HCT116 (cell line): ENCODE results near the gene CNOT2. TPM values are rescaled to one million over a fixed set of nuclear protein-coding genes. Genes with fewer than 3 reads are reported as not detected.

ENCODE experiments used
- ATAC-seq: fragments of 200-7000 bp; cut with Tn5 transposase; 2 replicates; pipeline ENCODE4 v1.9.1; 2020; ENCODE audit warnings: mild to moderate bottlenecking, moderate library complexity
- BruUV-seq: library from RNA; stranded (reverse); fragments of 400-500 nt; replicated peaks from 2 replicates; lab custom pipeline; 2021; lab: Mats Ljungman, UMichigan
- CTCF ChIA-PET: fragments of 300-600 bp; sonication (Branson Sonifier 250); formaldehyde crosslinking; loops from one replicate; lab custom pipeline; 2021; ENCODE audit warnings: antibody characterized with exemption; lab: Charles Lee
- POLR2A ChIA-PET: fragments of 300-600, 350-600 bp; sonication (Branson Sonifier 250); formaldehyde crosslinking; loops from one replicate; lab custom pipeline; 2021; ENCODE audit warnings: antibody characterized with exemption; lab: Charles Lee
- RAD21 ChIA-PET, 2 experiments: fragments of 300-600 bp; sonication (Branson Sonifier 250); formaldehyde crosslinking; loops; one replicate each; lab custom pipeline; 2023; ENCODE audit warnings: low total read pairs in 2 of 2; ENCODE audit not compliant: uncharacterized antibody in 2 of 2, unreplicated experiment in 2 of 2, low non-redundant PET in 1 of 2; lab: Charles Lee
- DNase-seq: peaks from one replicate; pipeline ENCODE4 v3.0.0-alpha.2; 2010; ENCODE audit warnings: low read depth, low spot score
- H2AFZ ChIP-seq: fragments of 200-600 bp; shearing (Covaris generic), sonication (generic); 2 replicates; pipeline ENCODE4 v1.6.1; 2017; ENCODE audit warnings: low read depth, mixed run types, mixed read lengths, antibody characterized with exemption, low read length; ENCODE audit not compliant: poor library complexity, severe bottlenecking
- H3K27ac ChIP-seq: 2 replicates; pipeline ENCODE4 v1.5.1; 2012; ENCODE audit warnings: low read depth, low read length
- H3K27me3 ChIP-seq: fragments of 200-600 bp; sonication (generic); 2 replicates; pipeline ENCODE4 v1.6.1; 2016; ENCODE audit warnings: mixed run types, low read length, mixed read lengths; ENCODE audit not compliant: insufficient read depth
- H3K36me3 ChIP-seq, 2 experiments: fragments of 200-500 bp in 1 of 2; fragments of 200-600 bp in 1 of 2; sonication (Bioruptor generic) in 1 of 2; sonication (generic) in 1 of 2; 2 replicates each; pipeline versions ENCODE4 v1.5.1 to v1.6.1; 2014 to 2016; ENCODE audit warnings: low read length in 2 of 2, inconsistent platforms in 1 of 2, mixed read lengths in 1 of 2, mixed run types in 1 of 2; ENCODE audit not compliant: insufficient read depth in 2 of 2, control insufficient read depth in 1 of 2
- H3K4me1 ChIP-seq, 2 experiments: fragments of 200-600 bp in 1 of 2; sonication (generic) in 1 of 2; 2 replicates each; pipeline versions ENCODE4 v1.5.1 to v1.6.1; 2012 to 2017; ENCODE audit warnings: low read length in 2 of 2, inconsistent platforms in 1 of 2, mild to moderate bottlenecking in 1 of 2, mixed read lengths in 1 of 2, mixed run types in 1 of 2, moderate library complexity in 1 of 2; ENCODE audit not compliant: insufficient read depth in 2 of 2, control insufficient read depth in 1 of 2
- H3K4me2 ChIP-seq: fragments of 200-600 bp; sonication (generic); 2 replicates; pipeline ENCODE4 v1.6.1; 2017; ENCODE audit warnings: mixed run types, low read length, mixed read lengths
- H3K4me3 ChIP-seq, 2 experiments: fragments of 200-600 bp in 1 of 2; sonication (generic) in 1 of 2; replicated peaks in 1 of 2; 2 replicates each; pipeline ENCODE4 v1.5.1; 2011 to 2016; ENCODE audit warnings: low read length in 2 of 2, control low read depth in 1 of 2, low read depth in 1 of 2, mild to moderate bottlenecking in 1 of 2, mixed read lengths in 1 of 2, mixed run types in 1 of 2
- H3K79me2 ChIP-seq: fragments of 200-600 bp; sonication (generic); 2 replicates; pipeline ENCODE4 v1.6.1; 2017; ENCODE audit warnings: mild to moderate bottlenecking, mixed run types, low read length, moderate library complexity, mixed read lengths; ENCODE audit not compliant: insufficient read depth
- H3K9ac ChIP-seq: fragments of 200-600 bp; sonication (generic); 2 replicates; pipeline ENCODE4 v1.6.1; 2016; ENCODE audit warnings: low read length, mixed read lengths
- H3K9me2 ChIP-seq: fragments of 200-600 bp; sonication (generic), shearing (Covaris generic); 2 replicates; pipeline ENCODE4 v1.6.1; 2017; ENCODE audit warnings: mixed run types, mild to moderate bottlenecking, moderate library complexity; ENCODE audit not compliant: insufficient read depth
- H3K9me3 ChIP-seq, 2 experiments: fragments of 200-500 bp in 1 of 2; fragments of 200-600 bp in 1 of 2; sonication (Bioruptor generic) in 1 of 2; sonication (generic) in 1 of 2; 2 replicates each; pipeline ENCODE4 v1.6.1; 2014 to 2017; ENCODE audit warnings: low read length in 2 of 2, mixed read lengths in 2 of 2, inconsistent platforms in 1 of 2, low read depth in 1 of 2, mild to moderate bottlenecking in 1 of 2, mixed run types in 1 of 2, moderate library complexity in 1 of 2; ENCODE audit not compliant: control insufficient read depth in 1 of 2, insufficient read depth in 1 of 2
- H4K20me1 ChIP-seq: fragments of 200-600 bp; sonication (generic), shearing (Covaris generic); 2 replicates; pipeline ENCODE4 v1.6.1; 2017; ENCODE audit warnings: mixed run types, mild to moderate bottlenecking, moderate library complexity; ENCODE audit not compliant: insufficient read depth
- ATF3 ChIP-seq: IDR thresholded peaks from 2 replicates; pipeline ENCODE4 v1.6.1; 2012
- CBX3 ChIP-seq: IDR thresholded peaks from 2 replicates; pipeline ENCODE4 v1.6.1; 2012; ENCODE audit warnings: low read depth
- CTCF ChIP-seq, 3 experiments: fragments of 200-600 bp in 1 of 3; sonication (generic) in 1 of 3; IDR thresholded peaks in 2 of 3; conservative IDR thresholded peaks in 1 of 3; 2 replicates each; pipeline ENCODE4 v1.5.1; 2012 to 2017; ENCODE audit warnings: low read depth in 2 of 3, low read length in 2 of 3, antibody characterized with exemption in 1 of 3, borderline replicate concordance in 1 of 3, control low read depth in 1 of 3, mild to moderate bottlenecking in 1 of 3, mixed read lengths in 1 of 3, mixed run types in 1 of 3, moderate library complexity in 1 of 3; ENCODE audit not compliant: insufficient read depth in 1 of 3
- FOSL1 ChIP-seq: IDR thresholded peaks from 2 replicates; pipeline ENCODE4 v1.6.1; 2012; ENCODE audit warnings: low read depth
- POLR2A ChIP-seq: IDR thresholded peaks from 2 replicates; pipeline ENCODE4 v1.7.0; 2011; ENCODE audit warnings: borderline replicate concordance; ENCODE audit not compliant: insufficient read depth, insufficient read length; ENCODE audit errors: extremely low read depth
- POLR2AphosphoS5 ChIP-seq: IDR thresholded peaks from 2 replicates; pipeline ENCODE4 v1.6.1; 2011; ENCODE audit warnings: mild to moderate bottlenecking, low read depth, low read length, moderate library complexity
- SIN3A ChIP-seq: IDR thresholded peaks from 2 replicates; pipeline ENCODE4 v1.6.1; 2012; ENCODE audit warnings: low read depth
- SP1 ChIP-seq: IDR thresholded peaks from 2 replicates; pipeline ENCODE4 v1.6.1; 2012; ENCODE audit warnings: low read depth
- TCF7L2 ChIP-seq: IDR thresholded peaks from 2 replicates; pipeline ENCODE4 v1.7.0; 2011; ENCODE audit warnings: borderline replicate concordance, inconsistent platforms; ENCODE audit not compliant: insufficient read depth, insufficient read length; ENCODE audit errors: extremely low read depth
- YY1 ChIP-seq: IDR thresholded peaks from 2 replicates; pipeline ENCODE4 v1.6.1; 2011; ENCODE audit warnings: low read length, low read depth, moderate library complexity, mild to moderate bottlenecking; ENCODE audit not compliant: insufficient replicate concordance; ENCODE audit errors: extremely low read depth
- ZNF274 ChIP-seq: fragments of 200-500 bp; sonication (Bioruptor generic); IDR thresholded peaks from 2 replicates; pipeline ENCODE4 v1.6.1; 2014; ENCODE audit warnings: mild to moderate bottlenecking, low read depth, low read length, inconsistent platforms
- intact Hi-C: fragments of 100-400 bp; cut with micrococcal nuclease; formaldehyde crosslinking; loops from 2 replicates; pipeline ENCODE4 v1.10.0; 2022
- total RNA-seq: library from RNA; stranded (reverse); gene quantifications from one replicate; pipeline ENCODE4 v1.2.1, GENCODE V29; 2021; ENCODE audit not compliant: unreplicated experiment
- TF ChIP-seq, protein P1 (sequence below): IDR thresholded peaks from 2 replicates; pipeline ENCODE4 v1.6.1; 2012
- TF ChIP-seq, protein P2 (sequence below): IDR thresholded peaks from 2 replicates; pipeline ENCODE4 v1.6.1; 2011; ENCODE audit warnings: mild to moderate bottlenecking, low read length, moderate library complexity; ENCODE audit not compliant: insufficient replicate concordance; ENCODE audit errors: extremely low read depth
- TF ChIP-seq, protein P3 (sequence below): IDR thresholded peaks from 2 replicates; pipeline ENCODE4 v1.6.1; 2012; ENCODE audit warnings: low read depth

CNOT2 gene
- total RNA-seq, 1 experiment from 2014 or later: 58.7 TPM

- Histone ChIP-seq H3K27me3 (no peaks in the 10 kb centered on the region), H2AFZ (no peak overlapping the region), H3K4me2 (no peak overlapping the region), H3K36me3 (peaks cover 0 to 2% of the 10 kb centered on the region in 2 experiments; a peak in 2 of 4 replicates), H3K79me2 (0 out of 2 replicates have a peak, but pooled peaks cover 8% of the 10 kb centered on the region), H3K27ac (no peak overlapping the region), H3K9me3 (no peaks in the 10 kb centered on the region), H4K20me1 (no peaks in the 10 kb centered on the region), H3K4me1 (peaks cover 0 to 9% of the 10 kb centered on the region in 2 experiments; a peak in 1 of 4 replicates), H3K9me2 (no peaks in the 10 kb centered on the region), H3K4me3 (no peak overlapping the region), H3K9ac (no peak overlapping the region)
- intact Hi-C loops: no loop called here
- RAD21 ChIA-PET: no interaction called here
- CTCF ChIA-PET: no interaction called here
- no peak for TF ChIP-seq POLR2AphosphoS5
- TF ChIP-seq TCF7L2: no peak
- TF ChIP-seq SIN3A: no peak
- TF ChIP-seq, protein P1, sequence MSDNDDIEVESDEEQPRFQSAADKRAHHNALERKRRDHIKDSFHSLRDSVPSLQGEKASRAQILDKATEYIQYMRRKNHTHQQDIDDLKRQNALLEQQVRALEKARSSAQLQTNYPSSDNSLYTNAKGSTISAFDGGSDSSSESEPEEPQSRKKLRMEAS: no peak
- no peak for TF ChIP-seq ZNF274
- TF ChIP-seq ATF3: no peak
- no peak for TF ChIP-seq FOSL1
- TF ChIP-seq POLR2A: no peak
- TF ChIP-seq, protein P2, sequence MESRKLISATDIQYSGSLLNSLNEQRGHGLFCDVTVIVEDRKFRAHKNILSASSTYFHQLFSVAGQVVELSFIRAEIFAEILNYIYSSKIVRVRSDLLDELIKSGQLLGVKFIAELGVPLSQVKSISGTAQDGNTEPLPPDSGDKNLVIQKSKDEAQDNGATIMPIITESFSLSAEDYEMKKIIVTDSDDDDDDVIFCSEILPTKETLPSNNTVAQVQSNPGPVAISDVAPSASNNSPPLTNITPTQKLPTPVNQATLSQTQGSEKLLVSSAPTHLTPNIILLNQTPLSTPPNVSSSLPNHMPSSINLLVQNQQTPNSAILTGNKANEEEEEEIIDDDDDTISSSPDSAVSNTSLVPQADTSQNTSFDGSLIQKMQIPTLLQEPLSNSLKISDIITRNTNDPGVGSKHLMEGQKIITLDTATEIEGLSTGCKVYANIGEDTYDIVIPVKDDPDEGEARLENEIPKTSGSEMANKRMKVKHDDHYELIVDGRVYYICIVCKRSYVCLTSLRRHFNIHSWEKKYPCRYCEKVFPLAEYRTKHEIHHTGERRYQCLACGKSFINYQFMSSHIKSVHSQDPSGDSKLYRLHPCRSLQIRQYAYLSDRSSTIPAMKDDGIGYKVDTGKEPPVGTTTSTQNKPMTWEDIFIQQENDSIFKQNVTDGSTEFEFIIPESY: no peak
- no peak for TF ChIP-seq SP1
- no peak for TF ChIP-seq YY1
- no peak for TF ChIP-seq CBX3
- TF ChIP-seq, protein P3, sequence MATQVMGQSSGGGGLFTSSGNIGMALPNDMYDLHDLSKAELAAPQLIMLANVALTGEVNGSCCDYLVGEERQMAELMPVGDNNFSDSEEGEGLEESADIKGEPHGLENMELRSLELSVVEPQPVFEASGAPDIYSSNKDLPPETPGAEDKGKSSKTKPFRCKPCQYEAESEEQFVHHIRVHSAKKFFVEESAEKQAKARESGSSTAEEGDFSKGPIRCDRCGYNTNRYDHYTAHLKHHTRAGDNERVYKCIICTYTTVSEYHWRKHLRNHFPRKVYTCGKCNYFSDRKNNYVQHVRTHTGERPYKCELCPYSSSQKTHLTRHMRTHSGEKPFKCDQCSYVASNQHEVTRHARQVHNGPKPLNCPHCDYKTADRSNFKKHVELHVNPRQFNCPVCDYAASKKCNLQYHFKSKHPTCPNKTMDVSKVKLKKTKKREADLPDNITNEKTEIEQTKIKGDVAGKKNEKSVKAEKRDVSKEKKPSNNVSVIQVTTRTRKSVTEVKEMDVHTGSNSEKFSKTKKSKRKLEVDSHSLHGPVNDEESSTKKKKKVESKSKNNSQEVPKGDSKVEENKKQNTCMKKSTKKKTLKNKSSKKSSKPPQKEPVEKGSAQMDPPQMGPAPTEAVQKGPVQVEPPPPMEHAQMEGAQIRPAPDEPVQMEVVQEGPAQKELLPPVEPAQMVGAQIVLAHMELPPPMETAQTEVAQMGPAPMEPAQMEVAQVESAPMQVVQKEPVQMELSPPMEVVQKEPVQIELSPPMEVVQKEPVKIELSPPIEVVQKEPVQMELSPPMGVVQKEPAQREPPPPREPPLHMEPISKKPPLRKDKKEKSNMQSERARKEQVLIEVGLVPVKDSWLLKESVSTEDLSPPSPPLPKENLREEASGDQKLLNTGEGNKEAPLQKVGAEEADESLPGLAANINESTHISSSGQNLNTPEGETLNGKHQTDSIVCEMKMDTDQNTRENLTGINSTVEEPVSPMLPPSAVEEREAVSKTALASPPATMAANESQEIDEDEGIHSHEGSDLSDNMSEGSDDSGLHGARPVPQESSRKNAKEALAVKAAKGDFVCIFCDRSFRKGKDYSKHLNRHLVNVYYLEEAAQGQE: no peak
- no peak for TF ChIP-seq CTCF (IDR thresholded peaks at IDR 0.05 in 2 of 3, conservative IDR thresholded peaks at IDR 0.05 in 1 of 3; ENCODE audit: borderline replicate concordance in 1 of 3, insufficient read depth in 1 of 3, low read depth in 2 of 3, low read length in 2 of 3)
- DNase-seq: no peak
- no peak for ATAC-seq
- POLR2A ChIA-PET: no interaction called here
- BruUV-seq: no TSS peak
Observed at GRCh38 chr12:70332236-70332635, 89.0 kb downstream of the CNOT2 start.
